HG03354 (cell line): ENCODE results near the gene ST8SIA2.

ENCODE experiments used
- ATAC-seq: cut with Tn5 transposase; IDR thresholded peaks from one replicate; pipeline ENCODE4 v1.9.1; 2021; ENCODE audit warnings: mild to moderate bottlenecking; ENCODE audit not compliant: unreplicated experiment, poor library complexity, severe bottlenecking

ST8SIA2 gene

GRCh38 chr15:92429378-92430068 is 35.8 kb downstream of the ST8SIA2 start:
- ATAC-seq = no peak

- ATAC-seq = no peak
Measured at GRCh38 chr15:92430069-92430440, 36.4 kb downstream of the ST8SIA2 start.

GRCh38 chr15:92435145-92435544 is 41.5 kb downstream of the ST8SIA2 start:
- no peak for ATAC-seq

- ATAC-seq = no peak
Measured at GRCh38 chr15:92438471-92438870, 44.8 kb downstream of the ST8SIA2 start.

GRCh38 chr15:92443381-92443780 is 49.7 kb downstream of the ST8SIA2 start:
- no peak for ATAC-seq

- ATAC-seq = no peak
Measured at GRCh38 chr15:92444631-92445030, 51.0 kb downstream of the ST8SIA2 start.

GRCh38 chr15:92448370-92448769 is 54.7 kb downstream of the ST8SIA2 start:
- no peak for ATAC-seq

- no peak for ATAC-seq
Measured at GRCh38 chr15:92449476-92449875, 55.8 kb downstream of the ST8SIA2 start.

GRCh38 chr15:92451225-92451825 is 57.6 kb downstream of the ST8SIA2 start:
- ATAC-seq = no peak

- no peak for ATAC-seq
Measured at GRCh38 chr15:92452143-92452542, 58.5 kb downstream of the ST8SIA2 start.

GRCh38 chr15:92453607-92454006 is 59.9 kb downstream of the ST8SIA2 start:
- ATAC-seq = no peak

- no peak for ATAC-seq
Measured at GRCh38 chr15:92454555-92455105, 60.9 kb downstream of the ST8SIA2 start.

GRCh38 chr15:92455271-92455670 is 61.6 kb downstream of the ST8SIA2 start:
- no peak for ATAC-seq

GRCh38 chr15:92457471-92458041 is 63.9 kb downstream of the ST8SIA2 start:
- no peak for ATAC-seq

GRCh38 chr15:92460023-92460422 is 66.3 kb downstream of the ST8SIA2 start:
- no peak for ATAC-seq

GRCh38 chr15:92462424-92463125 is 68.9 kb downstream of the ST8SIA2 start:
- ATAC-seq = no peak

- no peak for ATAC-seq
Measured at GRCh38 chr15:92463352-92463751, 69.7 kb downstream of the ST8SIA2 start.

GRCh38 chr15:92463826-92464225 is 70.1 kb downstream of the ST8SIA2 start:
- no peak for ATAC-seq

- no peak for ATAC-seq
Measured at GRCh38 chr15:92466834-92467233, 73.2 kb downstream of the ST8SIA2 start.

GRCh38 chr15:92467245-92467644 is 73.6 kb downstream of the ST8SIA2 start:
- ATAC-seq = no peak
